ENCODE data around the gene SLC6A6. TPM values are rescaled to one million over a fixed set of nuclear protein-coding genes. Genes with fewer than 3 reads are reported as not detected.

Gene SLC6A6
- total RNA-seq, 1 experiment from 2014 or later = 211 TPM

- no peaks in the 10 kb centered on the region; the same call in 1 of the 2 replicates for H3K27me3 Mint-ChIP-seq (ENCODE audit: low read depth)
- H3K4me3 Mint-ChIP-seq = no peak overlapping the region
- no peak overlapping the region; the same call in 1 of the 2 replicates for H3K27ac Mint-ChIP-seq
- POLR2A ChIA-PET = no interaction called here
- H3K9me3 Mint-ChIP-seq = no peaks in the 10 kb centered on the region
- H3K36me3 Mint-ChIP-seq = peaks cover 68% of the 10 kb centered on the region
- DNase-seq (ENCODE audit: low spot score) = no peak
- TF ChIP-seq NFE2L1 (CRISPR knock-in tag; IDR thresholded peaks at IDR 0.05) (no peak), NFYB (CRISPR knock-in tag; conservative IDR thresholded peaks at IDR 0.05; ENCODE audit: low read depth) (no peak), ZNF532 (CRISPR knock-in tag; IDR thresholded peaks at IDR 0.05; ENCODE audit: borderline replicate concordance) (no peak), ERG (CRISPR knock-in tag; IDR thresholded peaks at IDR 0.05) (no peak), JUN (CRISPR knock-in tag; IDR thresholded peaks at IDR 0.05) (no peak), E2F5 (CRISPR knock-in tag; IDR thresholded peaks at IDR 0.05) (no peak), ZBTB43 (CRISPR knock-in tag; IDR thresholded peaks at IDR 0.05) (no peak), ZBTB21 (CRISPR knock-in tag; IDR thresholded peaks at IDR 0.05; ENCODE audit: borderline replicate concordance) (no peak), ZNF138 (CRISPR knock-in tag; conservative IDR thresholded peaks at IDR 0.05) (no peak), ESRRA (CRISPR knock-in tag; IDR thresholded peaks at IDR 0.05; ENCODE audit: borderline replicate concordance) (no peak), CREB1 (CRISPR knock-in tag; IDR thresholded peaks at IDR 0.05) (no peak), ZNF263 (CRISPR knock-in tag; IDR thresholded peaks at IDR 0.05; ENCODE audit: low read depth) (no peak), ZNF423 (CRISPR knock-in tag; IDR thresholded peaks at IDR 0.05) (no peak), ZNF512 (CRISPR knock-in tag; IDR thresholded peaks at IDR 0.05; ENCODE audit: borderline replicate concordance) (no peak), ZNF425 (CRISPR knock-in tag; conservative IDR thresholded peaks at IDR 0.05) (no peak), ELF4 (CRISPR knock-in tag; IDR thresholded peaks at IDR 0.05; ENCODE audit: low read depth) (no peak)
- TF ChIP-seq, protein P1, sequence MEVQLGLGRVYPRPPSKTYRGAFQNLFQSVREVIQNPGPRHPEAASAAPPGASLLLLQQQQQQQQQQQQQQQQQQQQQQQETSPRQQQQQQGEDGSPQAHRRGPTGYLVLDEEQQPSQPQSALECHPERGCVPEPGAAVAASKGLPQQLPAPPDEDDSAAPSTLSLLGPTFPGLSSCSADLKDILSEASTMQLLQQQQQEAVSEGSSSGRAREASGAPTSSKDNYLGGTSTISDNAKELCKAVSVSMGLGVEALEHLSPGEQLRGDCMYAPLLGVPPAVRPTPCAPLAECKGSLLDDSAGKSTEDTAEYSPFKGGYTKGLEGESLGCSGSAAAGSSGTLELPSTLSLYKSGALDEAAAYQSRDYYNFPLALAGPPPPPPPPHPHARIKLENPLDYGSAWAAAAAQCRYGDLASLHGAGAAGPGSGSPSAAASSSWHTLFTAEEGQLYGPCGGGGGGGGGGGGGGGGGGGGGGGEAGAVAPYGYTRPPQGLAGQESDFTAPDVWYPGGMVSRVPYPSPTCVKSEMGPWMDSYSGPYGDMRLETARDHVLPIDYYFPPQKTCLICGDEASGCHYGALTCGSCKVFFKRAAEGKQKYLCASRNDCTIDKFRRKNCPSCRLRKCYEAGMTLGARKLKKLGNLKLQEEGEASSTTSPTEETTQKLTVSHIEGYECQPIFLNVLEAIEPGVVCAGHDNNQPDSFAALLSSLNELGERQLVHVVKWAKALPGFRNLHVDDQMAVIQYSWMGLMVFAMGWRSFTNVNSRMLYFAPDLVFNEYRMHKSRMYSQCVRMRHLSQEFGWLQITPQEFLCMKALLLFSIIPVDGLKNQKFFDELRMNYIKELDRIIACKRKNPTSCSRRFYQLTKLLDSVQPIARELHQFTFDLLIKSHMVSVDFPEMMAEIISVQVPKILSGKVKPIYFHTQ (CRISPR knock-in tag; IDR thresholded peaks at IDR 0.05) = no peak
- CTCF ChIA-PET = interaction anchor here (0.8 to 2.9 kb wide), 6 partner anchors 38 to 257 kb away, joined by 3 to 15 read pairs (median 4); no protein-coding TSS in a partner anchor
- no peak for ATAC-seq
- peaks cover 27% of the 10 kb centered on the region for H3K4me1 Mint-ChIP-seq
These were observed 58.1 kb downstream of the SLC6A6 start for GRCh38 chr3:14460342-14461005.
